Cardiac fibroblast (primary cell): ENCODE measurements around the gene MGMT.

Experiments
- DNase-seq, 2 donors: peaks; one replicate each; pipeline versions ENCODE4 v3.0.0 to v3.0.0-alpha.2; 2010; ENCODE audit warnings: low read depth in 2 of 2
- H3K4me3 ChIP-seq, 2 donors: replicated peaks in 1 of 2; 1 replicate in 1 of 2; 2 replicates in 1 of 2; pipeline ENCODE4 v1.5.1; 2011; ENCODE audit warnings: low read depth in 2 of 2, low read length in 2 of 2, mild to moderate bottlenecking in 2 of 2, moderate library complexity in 1 of 2
- CTCF ChIP-seq: IDR thresholded peaks from one replicate; pipeline ENCODE4 v1.5.1; 2011; ENCODE audit warnings: low read depth, mild to moderate bottlenecking, low read length, inconsistent platforms

Gene MGMT

GRCh38 chr10:129815898-129816655 lies 349.0 kb downstream of the MGMT start:
- no peak for DNase-seq
- H3K4me3 ChIP-seq, result no peak overlapping the region
- no peak for TF ChIP-seq CTCF

- TF ChIP-seq CTCF, result no peak
- no peak overlapping the region for H3K4me3 ChIP-seq
- DNase-seq, result no peak
Observed at GRCh38 chr10:129816656-129817045, 349.6 kb downstream of the MGMT start.
